Hepatocyte (in vitro differentiated cells): ENCODE results near the gene PCNA. TPM values are rescaled to one million over a fixed set of nuclear protein-coding genes. Genes with fewer than 3 reads are reported as not detected.

Experiments used
- DNase-seq: peaks from one replicate; pipeline ENCODE4 v3.0.0-alpha.2; 2016; ENCODE audit warnings: low spot score
- H2AFZ ChIP-seq: fragments of 200-600 bp; sonication (generic); 2 replicates; pipeline ENCODE4 v1.6.0; 2016; ENCODE audit warnings: antibody characterized with exemption, mild to moderate bottlenecking
- H3K27ac ChIP-seq: fragments of 200-600 bp; sonication (generic); 2 replicates; pipeline ENCODE4 v1.5.1; 2016; ENCODE audit warnings: mild to moderate bottlenecking
- H3K27me3 ChIP-seq: fragments of 200-600 bp; sonication (generic); 2 replicates; pipeline ENCODE4 v1.6.1; 2016
- H3K36me3 ChIP-seq: fragments of 200-600 bp; sonication (generic); replicated peaks from 2 replicates; pipeline ENCODE4 v1.5.1; 2016; ENCODE audit warnings: low read depth; ENCODE audit not compliant: insufficient read depth
- H3K4me1 ChIP-seq: fragments of 200-600 bp; sonication (generic); 2 replicates; pipeline ENCODE4 v1.5.1; 2016; ENCODE audit warnings: mild to moderate bottlenecking, moderate library complexity; ENCODE audit not compliant: insufficient read depth
- H3K4me2 ChIP-seq: fragments of 200-600 bp; sonication (generic); 2 replicates; pipeline ENCODE4 v1.6.0; 2016
- H3K4me3 ChIP-seq: fragments of 200-600 bp; sonication (generic); 2 replicates; pipeline ENCODE4 v1.5.1; 2016; ENCODE audit warnings: mild to moderate bottlenecking
- H3K79me2 ChIP-seq: fragments of 200-600 bp; sonication (generic); 2 replicates; pipeline ENCODE4 v1.6.0; 2017; ENCODE audit warnings: mild to moderate bottlenecking
- H3K9me2 ChIP-seq: fragments of 200-600 bp; sonication (generic); replicated peaks from 2 replicates; pipeline ENCODE4 v1.6.0; 2017; ENCODE audit warnings: mild to moderate bottlenecking; ENCODE audit not compliant: insufficient read depth
- H3K9me3 ChIP-seq: fragments of 200-600 bp; sonication (generic); 2 replicates; pipeline ENCODE4 v1.5.1; 2016; ENCODE audit warnings: low read depth, mild to moderate bottlenecking
- H4K20me1 ChIP-seq: fragments of 200-600 bp; sonication (generic); 2 replicates; pipeline ENCODE4 v1.6.0; 2016; ENCODE audit warnings: mild to moderate bottlenecking; ENCODE audit not compliant: insufficient read depth, poor library complexity, severe bottlenecking
- CTCF ChIP-seq: fragments of 200-600 bp; sonication (generic); IDR thresholded peaks from 2 replicates; pipeline ENCODE4 v1.5.1; 2016; ENCODE audit warnings: antibody characterized with exemption, mild to moderate bottlenecking; ENCODE audit not compliant: poor library complexity
- EZH2 ChIP-seq: fragments of 200-600 bp; sonication (generic); IDR thresholded peaks from 2 replicates; pipeline ENCODE4 v1.6.1; 2016; ENCODE audit warnings: antibody characterized with exemption, mild to moderate bottlenecking, borderline replicate concordance
- EZH2phosphoT487 ChIP-seq: fragments of 200-600 bp; sonication (generic); IDR thresholded peaks from one replicate; pipeline ENCODE4 v1.6.1; 2018; ENCODE audit warnings: antibody characterized with exemption, mild to moderate bottlenecking, low read depth, moderate library complexity; ENCODE audit not compliant: unreplicated experiment, severe bottlenecking
- WGBS: methylation state at CpG from one replicate; pipeline ENCODE4 v1.1.6; 2016; ENCODE audit warnings: low lambda C conversion rate; ENCODE audit errors: missing lambda C conversion rate; 5-methylcytosine and 5-hydroxymethylcytosine counted together
- polyA plus RNA-seq: library from polyadenylated mRNA; unstranded; fragments of >200 nt; fragmentation: Nextera tagmentation; extraction: Ambion mirVana; gene quantifications from 2 replicates; pipeline ENCODE4 v1.2.1, GENCODE V29; 2016
- total RNA-seq: library from RNA; depleted of rRNA; stranded (reverse); fragments of >200 nt; gene quantifications from 2 replicates; pipeline ENCODE4 v1.2.3, GENCODE V29; 2014

PCNA gene
- total and polyA plus RNA-seq, 2 experiments from 2014 or later: 38.0 to 85.6 TPM

GRCh38 chr20:5127859-5128424 is 8.2 kb upstream of the PCNA start:
- WGBS: 50% methylated on average over 6 of the region's 6 CpGs
- peak overlapping the region; percentile 91 for H2AFZ ChIP-seq

GRCh38 chr20:5127204-5127858 is 7.6 kb upstream of the PCNA start:
- Histone ChIP-seq H3K4me3 (peak overlapping the region; percentile 47), H2AFZ (peak overlapping the region; percentile 91), H3K79me2 (peaks cover 52% of the 10 kb centered on the region), H3K9me2 (no peaks in the 10 kb centered on the region), H3K27ac (peak overlapping the region; percentile 81), H3K9me3 (no peaks in the 10 kb centered on the region), H3K4me2 (peak overlapping the region; percentile 86), H4K20me1 (peaks cover 12% of the 10 kb centered on the region), H3K4me1 (no peaks in the 10 kb centered on the region), H3K36me3 (no peaks in the 10 kb centered on the region), H3K27me3 (no peaks in the 10 kb centered on the region)
- peak; percentile 66 for DNase-seq
- TF ChIP-seq EZH2phosphoT487: no peak
- TF ChIP-seq CTCF: no peak
- TF ChIP-seq EZH2: no peak
- WGBS: under 1% methylated on average over 44 of the region's 44 CpGs

More at GRCh38 chr20:5127859-5128424, 8.2 kb upstream of the PCNA start:
- Histone ChIP-seq H3K27me3 (no peaks in the 10 kb centered on the region), H3K9me2 (no peaks in the 10 kb centered on the region), H3K4me3 (peak overlapping the region; percentile 47), H4K20me1 (peaks cover 13% of the 10 kb centered on the region), H3K9me3 (no peaks in the 10 kb centered on the region), H3K27ac (peak overlapping the region; percentile 81), H3K36me3 (no peaks in the 10 kb centered on the region), H3K4me1 (no peaks in the 10 kb centered on the region), H3K4me2 (peak overlapping the region; percentile 86), H3K79me2 (peaks cover 59% of the 10 kb centered on the region)
- DNase-seq: no peak
- no peak for TF ChIP-seq CTCF
- no peak for TF ChIP-seq EZH2phosphoT487
- no peak for TF ChIP-seq EZH2

- no peaks in the 10 kb centered on the region for H3K36me3 ChIP-seq
- no peaks in the 10 kb centered on the region for H3K9me3 ChIP-seq
- no peaks in the 10 kb centered on the region for H3K27me3 ChIP-seq
- peaks cover 46% of the 10 kb centered on the region for H3K79me2 ChIP-seq
- peak; percentile 57 for TF ChIP-seq CTCF
- TF ChIP-seq EZH2phosphoT487: no peak
- H3K9me2 ChIP-seq: no peaks in the 10 kb centered on the region
- H4K20me1 ChIP-seq: peaks cover 6% of the 10 kb centered on the region
- peak; percentile 99 for DNase-seq
- H3K4me2 ChIP-seq: peak within 1 kb of the TSS; percentile 86
- H3K4me3 ChIP-seq: peak within 1 kb of the TSS; percentile 47
- H2AFZ ChIP-seq: peak within 1 kb of the TSS; percentile 91
- H3K4me1 ChIP-seq: no peaks in the 10 kb centered on the region
- H3K27ac ChIP-seq: peak within 1 kb of the TSS; percentile 86
- under 1% methylated on average over 57 of the region's 78 CpGs for WGBS
Observed at GRCh38 chr20:5126512-5127203, 6.9 kb upstream of the PCNA start, which contains the start of gene CDS2. TSS of gene CDS2 (plus strand) at chr20:5127008. CDS start at chr20:5127093, 85 bp downstream.
